Body of pancreas (tissue), 4 donors: Measurements from ENCODE around the gene GRK7.

Source experiments
- POLR2A ChIP-seq, 3 donors: fragments of 450-650 bp; IDR thresholded peaks; one replicate each; pipeline ENCODE4 v1.6.1; 2016; ENCODE audit warnings: antibody characterized with exemption in 3 of 3, mild to moderate bottlenecking in 2 of 3
- TF ChIP-seq, protein P1 (sequence below), 7 experiments: fragments of 450-650 bp in 4 of 7; fragments of 200-600 bp in 3 of 7; sonication (generic) in 3 of 7; IDR thresholded peaks; one replicate each; pipeline ENCODE4 v1.5.1; 2016 to 2019; ENCODE audit warnings: antibody characterized with exemption in 7 of 7

DNA sequence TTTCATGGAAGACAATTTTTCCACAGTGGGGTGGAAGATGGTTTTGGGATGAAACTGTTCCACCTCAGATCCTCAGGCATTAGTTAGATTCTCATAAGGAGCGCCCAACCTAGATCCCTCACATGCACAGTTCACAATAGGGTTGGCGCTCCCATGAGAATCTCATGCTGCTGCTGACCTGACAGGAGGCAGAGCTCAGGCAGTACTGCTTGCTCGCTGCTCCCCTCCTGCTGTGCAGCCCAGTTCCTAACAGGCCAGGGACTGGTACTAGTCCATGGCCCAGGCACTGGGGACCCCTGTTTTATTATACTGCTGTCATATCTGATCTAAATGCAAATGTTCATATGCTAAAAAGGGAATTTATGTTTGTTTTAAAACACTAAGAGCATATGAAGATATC is 9.8 kb upstream of the GRK7 start:
- TF ChIP-seq, protein P1, sequence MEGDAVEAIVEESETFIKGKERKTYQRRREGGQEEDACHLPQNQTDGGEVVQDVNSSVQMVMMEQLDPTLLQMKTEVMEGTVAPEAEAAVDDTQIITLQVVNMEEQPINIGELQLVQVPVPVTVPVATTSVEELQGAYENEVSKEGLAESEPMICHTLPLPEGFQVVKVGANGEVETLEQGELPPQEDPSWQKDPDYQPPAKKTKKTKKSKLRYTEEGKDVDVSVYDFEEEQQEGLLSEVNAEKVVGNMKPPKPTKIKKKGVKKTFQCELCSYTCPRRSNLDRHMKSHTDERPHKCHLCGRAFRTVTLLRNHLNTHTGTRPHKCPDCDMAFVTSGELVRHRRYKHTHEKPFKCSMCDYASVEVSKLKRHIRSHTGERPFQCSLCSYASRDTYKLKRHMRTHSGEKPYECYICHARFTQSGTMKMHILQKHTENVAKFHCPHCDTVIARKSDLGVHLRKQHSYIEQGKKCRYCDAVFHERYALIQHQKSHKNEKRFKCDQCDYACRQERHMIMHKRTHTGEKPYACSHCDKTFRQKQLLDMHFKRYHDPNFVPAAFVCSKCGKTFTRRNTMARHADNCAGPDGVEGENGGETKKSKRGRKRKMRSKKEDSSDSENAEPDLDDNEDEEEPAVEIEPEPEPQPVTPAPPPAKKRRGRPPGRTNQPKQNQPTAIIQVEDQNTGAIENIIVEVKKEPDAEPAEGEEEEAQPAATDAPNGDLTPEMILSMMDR (IDR thresholded peaks at IDR 0.05) = no peak
- TF ChIP-seq POLR2A (IDR thresholded peaks at IDR 0.05) = no peak
